Measurements from ENCODE around the gene CDC7.

DNA sequence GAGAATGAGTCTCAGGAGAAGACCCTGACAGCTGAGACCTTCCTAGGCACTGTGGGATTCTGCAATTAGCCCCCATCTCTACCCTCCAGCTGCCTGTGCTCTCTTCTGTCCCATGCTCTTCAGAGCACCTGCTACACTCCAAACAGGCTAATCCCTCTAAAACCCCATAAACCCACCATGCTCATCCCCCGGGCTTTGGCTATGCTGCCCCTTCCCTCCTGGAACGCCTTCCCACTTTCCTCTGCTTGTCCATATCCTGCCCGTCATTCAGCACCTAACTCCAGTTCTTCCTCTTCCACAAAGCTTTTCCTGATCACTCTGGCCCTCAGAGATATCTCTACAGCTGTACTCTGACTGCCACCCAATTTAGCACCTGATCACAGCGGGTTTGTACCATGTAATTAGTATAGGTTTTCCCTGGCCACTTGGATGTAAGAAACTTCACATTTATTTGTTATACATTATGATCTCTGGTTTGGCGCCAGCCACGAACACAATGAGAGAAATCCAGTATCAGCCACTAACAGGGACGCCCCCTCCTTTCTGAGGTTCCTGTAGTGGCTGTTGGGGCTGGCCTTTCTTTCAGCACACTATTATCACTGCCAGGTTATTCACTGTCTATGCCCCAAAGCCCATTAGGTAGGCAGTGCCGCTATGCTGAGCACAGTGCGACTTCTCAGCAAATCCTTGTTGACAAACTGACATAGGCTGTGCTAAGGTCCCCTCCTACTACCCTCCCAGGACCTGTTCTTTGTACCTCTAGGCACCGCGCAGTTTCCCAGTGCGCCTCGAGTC is 45.1 kb downstream of the CDC7 start:
- no peak for TF ChIP-seq SP1 (CRISPR knock-in tag; conservative IDR thresholded peaks at IDR 0.05)
- TF ChIP-seq TEAD4 (CRISPR knock-in tag; IDR thresholded peaks at IDR 0.05) = no peak

All from WTC11 (cell line).